Activated naive CD8-positive, alpha-beta T cell treated with anti-CD3 and anti-CD28 coated beads, Interleukin-2, amount 10 ng/mL, durations not matched to agents 7 days and 5 days (primary cell): Measurements from ENCODE around the gene KIF12. TPM values are rescaled to one million over a fixed set of nuclear protein-coding genes. Genes with fewer than 3 reads are reported as not detected.

ENCODE experiments used
- ATAC-seq: fragments of 150-1000 bp; cut with Tn5 transposase; one replicate; pipeline ENCODE4 v1.10.0; 2021; ENCODE audit warnings: low read depth, moderate library complexity
- POLR2A ChIA-PET: fragments of 350-600 bp; sonication (Branson Sonifier 250); formaldehyde crosslinking; loops from one replicate; lab custom pipeline; 2021; ENCODE audit warnings: antibody characterized with exemption; lab: Charles Lee
- DNase-seq: peaks from one replicate; pipeline ENCODE4 v3.0.0; 2021
- H3K27ac Mint-ChIP-seq: one replicate; pipeline ENCODE4 v1.8.0; 2022; ENCODE audit warnings: mild to moderate bottlenecking, mixed read lengths
- H3K27me3 Mint-ChIP-seq: one replicate; pipeline ENCODE4 v1.8.0; 2022; ENCODE audit warnings: mild to moderate bottlenecking, moderate library complexity, mixed read lengths
- H3K36me3 Mint-ChIP-seq: one replicate; pipeline ENCODE4 v1.8.0; 2021; ENCODE audit warnings: mild to moderate bottlenecking, mixed read lengths
- H3K4me1 Mint-ChIP-seq: one replicate; pipeline ENCODE4 v1.8.0; 2021; ENCODE audit warnings: mixed read lengths
- H3K4me3 Mint-ChIP-seq: one replicate; pipeline ENCODE4 v1.8.0; 2022; ENCODE audit warnings: mild to moderate bottlenecking, moderate library complexity, mixed read lengths
- H3K9me3 Mint-ChIP-seq: one replicate; pipeline ENCODE4 v1.8.0; 2021; ENCODE audit warnings: mixed read lengths
- total RNA-seq, 2 experiments: library from RNA; stranded (reverse); gene quantifications; one replicate each; pipeline ENCODE4 v1.2.3, GENCODE V29; 2021

The KIF12 gene
- total RNA-seq, 2 experiments from 2014 or later = not detected

DNA sequence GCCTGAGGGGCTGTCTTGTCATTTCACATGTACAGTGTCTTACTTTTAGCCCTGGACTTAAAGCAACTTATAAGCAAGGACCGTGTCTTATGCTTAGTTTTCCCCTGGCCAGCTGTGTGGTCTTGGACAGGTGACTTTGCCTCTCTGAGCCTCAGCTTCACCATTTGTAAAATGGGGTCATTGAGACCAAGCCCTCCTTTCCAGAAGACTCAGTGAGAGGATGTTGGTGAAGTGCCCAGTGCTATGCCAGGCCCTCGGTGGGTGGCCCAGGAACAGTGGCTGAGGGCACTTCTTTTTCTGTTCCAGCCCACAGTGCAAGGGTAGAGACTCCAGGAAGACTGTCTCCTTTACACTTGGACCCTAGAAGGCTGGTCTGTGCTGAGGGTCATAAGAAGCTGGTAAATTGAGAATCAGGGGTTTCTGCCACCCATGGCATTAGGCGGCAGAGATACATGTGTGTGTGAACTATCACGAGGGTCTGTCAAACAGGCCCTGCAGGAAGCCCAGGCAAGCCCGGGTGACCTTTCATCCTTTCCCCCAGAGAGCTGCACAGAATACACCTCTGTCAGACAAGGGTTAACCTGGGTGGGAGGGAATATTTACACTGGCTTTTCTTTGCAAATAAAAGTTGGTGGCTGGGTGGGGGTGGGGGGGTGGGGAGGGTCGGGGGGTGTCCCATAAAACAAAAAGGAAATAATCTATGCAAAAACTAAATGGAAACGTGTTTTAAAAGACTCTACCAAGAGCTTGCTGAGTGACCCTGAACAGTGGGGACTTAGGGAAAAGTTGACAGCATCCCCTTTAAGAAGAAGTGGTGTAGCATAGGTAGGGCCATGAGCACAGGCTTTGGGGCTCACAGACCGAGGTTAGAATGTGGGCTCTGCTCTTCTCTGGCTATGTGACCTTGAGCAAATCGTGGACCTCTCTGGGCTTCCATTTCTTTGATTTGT is 20.4 kb upstream of the KIF12 start:
- Mint-ChIP-seq H3K4me3 (no peak overlapping the region), H3K9me3 (no peaks in the 10 kb centered on the region), H3K4me1 (no peaks in the 10 kb centered on the region), H3K36me3 (no peaks in the 10 kb centered on the region), H3K27ac (no peak overlapping the region), H3K27me3 (peaks cover 13% of the 10 kb centered on the region)
- no peak for DNase-seq
- ATAC-seq = no peak
- POLR2A ChIA-PET = no interaction called here

DNA sequence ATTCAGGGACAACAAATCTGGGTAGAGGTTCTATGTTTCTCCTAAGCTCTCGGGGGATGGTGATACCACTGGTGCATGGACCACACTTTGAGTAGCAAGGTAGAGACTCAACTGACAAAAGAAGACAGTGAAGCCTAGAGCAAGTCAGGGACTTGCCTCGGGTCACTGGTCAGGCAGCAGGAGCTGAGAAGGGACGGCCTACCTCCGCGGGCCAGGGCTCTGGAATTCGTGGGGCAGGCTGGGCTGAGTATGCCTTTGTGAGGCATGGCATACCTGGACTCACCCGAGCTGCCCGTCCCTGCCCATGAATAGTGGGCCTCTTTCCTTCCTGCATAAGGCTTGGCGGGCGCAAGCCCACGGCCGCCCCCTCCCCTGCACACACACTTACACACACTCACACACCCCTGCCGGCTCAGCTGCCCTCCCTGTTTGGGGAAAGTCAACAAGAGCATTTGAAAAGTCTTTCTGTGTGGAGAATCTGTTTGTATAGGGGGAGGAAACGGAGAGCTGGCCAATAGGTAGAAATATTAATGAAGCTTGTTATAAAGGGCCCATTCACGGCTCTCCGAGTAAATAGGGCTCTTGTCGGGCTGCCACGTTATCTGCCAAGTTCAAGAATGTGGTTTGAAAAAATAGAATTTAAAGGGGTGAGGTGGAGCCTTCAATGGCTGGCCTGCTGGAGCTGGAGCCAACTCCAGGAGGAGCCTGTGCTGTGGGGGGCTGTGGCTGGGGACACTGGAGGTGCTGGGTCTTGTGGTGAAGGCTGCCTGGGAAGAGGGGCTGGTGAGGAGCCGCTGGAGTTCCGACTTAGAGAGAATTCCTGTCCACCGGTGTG is 19.1 kb upstream of the KIF12 start:
- H3K27ac Mint-ChIP-seq = no peak overlapping the region
- H3K4me3 Mint-ChIP-seq = no peak overlapping the region
- DNase-seq = no peak
- no peaks in the 10 kb centered on the region for H3K36me3 Mint-ChIP-seq
- POLR2A ChIA-PET = no interaction called here
- H3K9me3 Mint-ChIP-seq = no peaks in the 10 kb centered on the region
- ATAC-seq = no peak
- H3K4me1 Mint-ChIP-seq = no peaks in the 10 kb centered on the region
- H3K27me3 Mint-ChIP-seq = peaks cover 13% of the 10 kb centered on the region

DNA sequence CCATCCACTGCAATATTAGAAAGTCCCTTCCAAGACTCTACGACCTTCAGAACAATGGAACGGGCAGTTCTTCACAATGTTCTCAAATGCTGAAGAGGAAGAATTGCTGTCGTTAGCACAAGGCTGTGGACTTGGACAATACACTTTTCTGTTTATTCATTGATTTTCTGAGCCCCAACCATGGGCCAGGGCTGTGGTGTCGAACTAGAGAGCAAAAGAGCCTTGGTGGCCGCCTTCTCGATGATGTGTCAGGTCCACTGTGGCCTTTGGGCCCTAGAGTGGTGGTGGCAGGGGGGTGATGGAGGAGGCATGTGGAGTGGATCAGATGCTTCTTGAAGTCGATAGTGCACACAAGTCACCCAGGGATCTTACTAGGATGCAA is 18.5 kb upstream of the KIF12 start:
- Mint-ChIP-seq H3K27ac (no peak overlapping the region), H3K36me3 (no peaks in the 10 kb centered on the region), H3K4me3 (no peak overlapping the region), H3K27me3 (peaks cover 14% of the 10 kb centered on the region), H3K9me3 (no peaks in the 10 kb centered on the region), H3K4me1 (no peaks in the 10 kb centered on the region)
- DNase-seq (no peak), ATAC-seq (no peak)
- POLR2A ChIA-PET = no interaction called here

DNA sequence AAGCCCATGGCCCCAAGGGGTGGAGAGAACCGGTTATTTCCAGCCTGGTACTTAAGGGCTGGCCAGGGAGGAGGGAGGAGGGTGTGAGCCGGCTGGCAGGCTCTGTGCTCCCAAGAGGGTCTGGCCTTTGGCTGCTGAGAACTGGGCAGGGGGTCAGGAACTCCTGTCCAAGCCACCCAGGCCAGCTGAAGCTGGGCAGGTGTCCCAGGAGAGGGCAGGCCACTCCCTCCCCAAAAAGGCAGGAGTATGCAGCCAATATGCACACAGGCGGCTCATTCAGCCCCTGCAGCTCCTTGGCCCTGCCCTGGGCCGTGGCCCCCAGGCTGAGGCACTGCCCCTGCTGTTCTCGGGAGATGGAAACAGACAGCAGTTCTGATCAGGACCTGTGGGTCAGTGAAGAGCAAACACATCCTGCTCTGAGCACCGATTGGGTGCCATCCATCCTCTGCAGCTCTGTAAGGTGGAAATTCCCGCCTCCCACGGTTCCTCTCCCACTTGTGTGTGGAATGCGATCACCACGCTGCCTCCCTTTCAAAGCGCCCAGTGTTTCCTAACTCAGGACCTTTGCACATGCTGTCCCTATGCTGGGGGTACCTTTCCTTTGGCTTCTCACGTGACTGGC is 17.1 kb upstream of the KIF12 start:
- no peak overlapping the region for H3K4me3 Mint-ChIP-seq
- ATAC-seq (no peak), DNase-seq (no peak)
- no peaks in the 10 kb centered on the region for H3K36me3 Mint-ChIP-seq
- POLR2A ChIA-PET = no interaction called here
- no peaks in the 10 kb centered on the region for H3K9me3 Mint-ChIP-seq
- H3K4me1 Mint-ChIP-seq = no peaks in the 10 kb centered on the region
- H3K27ac Mint-ChIP-seq = no peak overlapping the region
- peaks cover 16% of the 10 kb centered on the region for H3K27me3 Mint-ChIP-seq

DNA sequence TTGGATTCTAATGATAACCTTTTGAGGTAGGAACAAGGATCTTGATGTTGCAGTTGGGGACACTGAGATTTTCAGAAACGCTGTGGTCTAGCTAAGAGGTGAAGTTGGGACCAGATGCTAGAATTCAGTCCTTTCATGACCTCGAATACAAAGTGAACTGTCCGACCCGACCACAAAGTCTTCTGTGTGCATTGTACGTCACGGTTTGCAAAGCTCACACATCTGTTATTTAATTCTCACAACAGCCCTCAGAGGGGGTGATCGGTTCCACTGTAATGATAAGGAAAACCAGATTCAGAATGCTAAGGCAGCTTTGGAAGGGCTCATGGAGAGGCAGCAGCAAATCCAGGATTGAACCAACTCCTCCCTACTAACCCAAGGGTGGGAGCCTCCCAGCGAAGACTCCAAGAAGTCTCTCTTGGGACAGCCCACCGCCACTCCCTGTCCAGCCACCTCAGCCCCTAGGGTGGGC is 16.6 kb upstream of the KIF12 start:
- Mint-ChIP-seq H3K4me3 (no peak overlapping the region), H3K27me3 (peaks cover 16% of the 10 kb centered on the region), H3K4me1 (no peaks in the 10 kb centered on the region), H3K36me3 (no peaks in the 10 kb centered on the region), H3K27ac (no peak overlapping the region), H3K9me3 (no peaks in the 10 kb centered on the region)
- ATAC-seq (no peak), DNase-seq (no peak)
- POLR2A ChIA-PET = no interaction called here

DNA sequence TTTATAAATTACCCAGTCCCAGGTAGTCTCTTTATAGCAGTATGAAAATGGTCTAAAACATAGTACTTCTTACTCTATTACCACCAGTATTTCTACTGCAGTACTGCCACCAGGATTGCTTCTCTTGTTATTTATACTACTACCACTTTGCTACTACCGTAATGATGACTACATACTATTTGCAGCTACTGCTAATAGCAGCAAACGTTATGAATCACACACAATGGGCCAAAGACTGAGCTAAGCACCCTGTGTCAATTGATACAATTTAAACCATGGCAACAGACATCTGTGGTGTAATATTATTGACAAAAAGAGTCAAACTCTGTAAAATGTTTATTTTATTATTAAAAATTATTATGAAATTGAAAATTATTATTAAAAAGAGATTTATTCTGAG is 15.3 kb upstream of the KIF12 start:
- DNase-seq (no peak), ATAC-seq (no peak)
- H3K27me3 Mint-ChIP-seq = peaks cover 14% of the 10 kb centered on the region
- H3K9me3 Mint-ChIP-seq = no peaks in the 10 kb centered on the region
- H3K4me3 Mint-ChIP-seq = no peak overlapping the region
- no peak overlapping the region for H3K27ac Mint-ChIP-seq
- no peaks in the 10 kb centered on the region for H3K4me1 Mint-ChIP-seq
- POLR2A ChIA-PET = no interaction called here
- no peaks in the 10 kb centered on the region for H3K36me3 Mint-ChIP-seq

DNA sequence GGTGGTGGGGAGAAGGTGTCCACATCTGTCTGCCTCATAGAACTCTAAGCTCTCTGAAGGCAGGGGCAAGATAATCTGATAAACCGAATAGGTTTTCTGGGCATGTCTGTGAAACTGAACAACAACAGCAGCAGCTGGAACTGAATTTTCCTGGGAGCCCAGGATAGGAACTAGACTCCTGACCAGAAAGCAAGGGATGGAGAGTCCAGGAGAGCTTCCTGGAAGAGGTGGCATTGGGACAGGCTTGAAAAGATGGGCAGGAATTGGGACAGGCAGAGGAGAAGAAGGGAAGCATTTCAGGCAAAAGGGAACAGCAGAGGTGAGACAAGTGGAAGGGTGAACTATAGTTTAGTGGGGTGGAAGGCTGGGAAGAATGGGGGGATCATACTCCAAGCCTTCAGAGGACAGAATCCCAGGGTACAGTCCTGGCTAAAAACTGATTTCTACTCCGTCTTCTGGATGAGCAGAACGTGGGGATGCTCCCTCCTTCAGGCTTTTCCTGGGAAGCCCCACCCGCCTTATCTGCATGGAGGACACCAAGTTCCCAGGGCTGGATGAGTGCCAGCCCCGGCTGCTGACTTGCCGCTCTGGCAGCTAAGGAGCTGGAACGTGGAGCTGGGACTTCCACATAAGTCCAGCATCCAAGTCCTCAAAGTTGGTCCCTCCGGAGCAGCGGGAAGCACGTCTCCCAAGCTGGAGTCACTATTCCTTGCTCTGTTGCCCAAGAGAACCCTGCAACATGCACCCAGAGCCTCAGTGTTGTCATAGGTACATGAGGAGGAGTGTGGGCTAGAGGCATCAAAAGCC is 13.9 kb upstream of the KIF12 start:
- Mint-ChIP-seq H3K4me1 (no peaks in the 10 kb centered on the region), H3K27ac (no peak overlapping the region), H3K9me3 (no peaks in the 10 kb centered on the region), H3K36me3 (no peaks in the 10 kb centered on the region), H3K27me3 (peaks cover 11% of the 10 kb centered on the region), H3K4me3 (no peak overlapping the region)
- ATAC-seq (no peak), DNase-seq (no peak)
- POLR2A ChIA-PET = no interaction called here

DNA sequence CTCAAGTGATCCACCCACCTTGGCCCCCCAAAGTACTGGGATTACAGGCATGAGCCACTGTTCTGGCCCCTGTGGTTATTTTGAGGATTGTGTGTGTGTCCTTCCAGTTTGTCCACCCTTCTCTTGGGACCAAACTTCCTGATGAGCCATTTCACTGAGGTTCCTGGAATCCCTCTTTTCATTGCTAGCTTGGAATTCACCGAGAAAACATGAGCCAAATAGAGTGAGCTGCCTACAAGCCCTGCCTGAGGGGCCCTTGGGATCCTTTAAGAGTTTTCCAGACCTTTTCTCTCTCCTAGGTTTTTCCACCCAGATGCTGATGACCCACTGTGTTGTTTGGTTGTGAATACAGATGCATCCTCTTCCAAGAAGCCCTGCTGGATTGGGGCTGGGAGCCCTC is 13.2 kb upstream of the KIF12 start:
- H3K27ac Mint-ChIP-seq = no peak overlapping the region
- no peak overlapping the region for H3K4me3 Mint-ChIP-seq
- POLR2A ChIA-PET = no interaction called here
- DNase-seq (no peak), ATAC-seq (no peak)
- no peaks in the 10 kb centered on the region for H3K36me3 Mint-ChIP-seq
- no peaks in the 10 kb centered on the region for H3K4me1 Mint-ChIP-seq
- peaks cover 10% of the 10 kb centered on the region for H3K27me3 Mint-ChIP-seq
- no peaks in the 10 kb centered on the region for H3K9me3 Mint-ChIP-seq

DNA sequence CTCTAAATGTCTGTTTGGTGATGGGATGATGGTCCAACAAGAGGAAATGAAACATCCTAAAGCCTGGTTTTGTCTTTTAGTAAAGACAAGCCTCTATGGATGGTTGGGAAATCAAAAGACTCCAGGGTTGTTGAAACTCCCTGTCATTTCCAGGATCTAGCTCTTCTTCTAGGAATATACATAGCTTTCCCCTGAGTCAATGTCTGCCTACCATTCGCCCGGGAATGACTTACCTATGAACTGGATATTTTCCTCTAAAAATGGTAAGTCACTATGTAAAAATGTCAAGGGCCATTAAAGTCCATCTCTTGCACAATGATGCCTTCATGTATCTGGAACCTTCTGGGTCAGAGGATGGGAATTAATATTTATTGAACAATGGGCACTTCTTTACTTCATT is 11.1 kb upstream of the KIF12 start:
- no peak for DNase-seq
- Mint-ChIP-seq H3K9me3 (no peaks in the 10 kb centered on the region), H3K27ac (no peak overlapping the region), H3K36me3 (no peaks in the 10 kb centered on the region), H3K4me1 (no peaks in the 10 kb centered on the region), H3K4me3 (no peak overlapping the region), H3K27me3 (peaks cover 20% of the 10 kb centered on the region)
- no peak for ATAC-seq
- POLR2A ChIA-PET = no interaction called here

DNA sequence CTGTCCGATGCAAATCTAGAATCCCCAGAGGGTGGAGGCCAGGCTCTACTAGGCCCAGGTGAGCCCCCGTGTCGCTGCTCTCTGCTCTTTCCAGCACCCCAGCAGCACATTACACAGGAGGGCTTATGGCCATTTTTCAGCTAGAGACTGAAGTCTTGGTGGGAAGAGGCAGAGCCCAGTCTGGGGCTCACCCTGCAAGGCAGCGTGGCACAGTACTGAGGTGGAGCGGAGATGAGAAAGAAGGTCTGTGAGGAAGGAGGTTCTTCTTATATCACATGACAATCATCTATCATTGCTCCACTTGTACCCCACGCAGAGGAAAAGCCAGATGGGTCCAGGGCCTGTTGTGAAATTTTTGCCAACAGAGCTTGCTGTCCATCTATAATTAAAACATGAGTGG is 10.0 kb upstream of the KIF12 start:
- Mint-ChIP-seq H3K9me3 (no peaks in the 10 kb centered on the region), H3K4me1 (no peaks in the 10 kb centered on the region), H3K27me3 (peaks cover 22% of the 10 kb centered on the region), H3K36me3 (no peaks in the 10 kb centered on the region), H3K4me3 (no peak overlapping the region), H3K27ac (no peak overlapping the region)
- POLR2A ChIA-PET = no interaction called here
- DNase-seq (no peak), ATAC-seq (no peak)

DNA sequence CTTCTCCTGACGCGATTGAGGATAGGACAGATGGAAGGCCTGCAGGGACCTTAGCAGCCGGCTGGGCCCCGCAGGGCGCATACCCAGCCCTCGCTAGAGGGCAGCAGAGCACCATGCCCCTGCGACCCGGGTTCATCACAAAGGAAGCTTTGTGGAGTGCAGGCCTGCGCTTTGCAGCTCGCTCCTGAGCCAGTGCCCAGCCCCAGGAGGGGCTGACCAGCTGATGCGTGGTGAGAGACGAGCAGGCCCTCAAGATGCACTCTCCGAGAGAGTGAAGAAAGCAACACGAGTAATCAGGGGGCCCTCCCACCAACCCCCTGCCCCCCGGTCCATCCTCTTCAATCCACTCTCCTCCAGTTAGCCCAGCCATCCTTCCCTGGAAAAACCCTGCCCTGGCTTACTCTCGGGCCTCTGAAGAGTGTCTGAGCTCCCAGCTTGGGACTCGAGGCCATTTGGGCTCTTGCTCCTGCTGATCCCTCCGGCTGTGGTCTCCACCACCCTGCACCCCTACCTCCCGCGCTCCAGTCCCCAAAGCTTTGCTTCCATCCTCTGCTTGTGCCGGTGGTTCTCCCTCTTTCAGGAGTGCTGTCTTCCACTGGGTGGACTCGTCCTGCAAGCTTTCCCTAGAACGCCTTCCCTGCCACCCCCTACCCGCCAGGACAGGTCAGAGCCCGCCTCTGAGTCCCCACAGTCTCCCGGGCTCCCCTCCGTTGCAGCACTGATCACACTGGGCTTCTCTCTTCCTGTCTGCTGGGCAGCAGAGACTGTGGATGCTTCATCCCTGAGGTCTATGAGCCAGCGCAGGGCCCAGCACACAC is 9.1 kb upstream of the KIF12 start:
- peak; percentile 94 for ATAC-seq
- no peak overlapping the region for H3K27ac Mint-ChIP-seq
- DNase-seq = peak; percentile 79
- POLR2A ChIA-PET = no interaction called here
- no peaks in the 10 kb centered on the region for H3K4me1 Mint-ChIP-seq
- H3K27me3 Mint-ChIP-seq = peaks cover 30% of the 10 kb centered on the region
- H3K4me3 Mint-ChIP-seq = no peak overlapping the region
- no peaks in the 10 kb centered on the region for H3K36me3 Mint-ChIP-seq
- no peaks in the 10 kb centered on the region for H3K9me3 Mint-ChIP-seq

DNA sequence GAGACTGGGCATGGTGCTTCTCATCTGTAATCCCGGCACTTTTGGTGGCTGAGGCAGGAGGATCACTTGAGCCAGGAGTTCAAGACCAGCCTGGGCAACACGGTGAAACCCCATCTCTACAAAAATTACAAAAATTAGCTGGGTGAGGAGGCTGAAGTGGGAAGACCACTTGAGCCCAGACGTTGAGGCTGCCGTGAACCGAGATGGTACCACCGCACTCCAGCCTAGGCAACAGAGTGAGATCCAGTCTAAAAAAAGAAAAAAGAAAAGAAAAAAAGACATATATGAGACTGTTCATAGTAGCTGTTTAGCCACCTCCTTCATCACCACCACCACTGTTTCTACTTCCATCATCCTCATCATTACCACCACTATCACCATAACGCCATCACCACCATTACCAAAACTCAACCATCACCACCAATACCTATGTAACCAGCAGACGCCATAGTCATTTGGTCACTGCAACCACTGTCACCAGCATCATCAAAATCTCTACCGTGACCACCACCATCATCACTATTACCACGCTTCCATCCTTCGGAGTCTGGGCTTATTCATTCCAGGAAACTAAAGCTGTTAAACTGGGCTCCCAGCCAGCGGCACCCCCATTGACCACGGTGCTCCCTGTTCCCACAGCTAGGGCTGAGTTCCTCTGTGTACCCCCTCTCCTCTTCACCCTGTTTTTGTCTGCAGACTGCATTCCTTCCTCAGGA is 8.4 kb upstream of the KIF12 start:
- no peak for ATAC-seq
- H3K4me1 Mint-ChIP-seq = no peaks in the 10 kb centered on the region
- no peak overlapping the region for H3K4me3 Mint-ChIP-seq
- no peaks in the 10 kb centered on the region for H3K36me3 Mint-ChIP-seq
- DNase-seq = no peak
- H3K27ac Mint-ChIP-seq = no peak overlapping the region
- peaks cover 36% of the 10 kb centered on the region for H3K27me3 Mint-ChIP-seq
- no peaks in the 10 kb centered on the region for H3K9me3 Mint-ChIP-seq
- POLR2A ChIA-PET = no interaction called here
